B cell (primary cell): ENCODE data around the gene TAS2R14.

ENCODE experiments used
- CTCF ChIP-seq: fragments of 200-600 bp; IDR thresholded peaks from one replicate; pipeline ENCODE4 v1.8.0; 2022; ENCODE audit warnings: antibody characterized with exemption, mild to moderate bottlenecking
- EZH2 ChIP-seq: IDR thresholded peaks from 2 replicates; pipeline ENCODE4 v1.6.1; 2012; ENCODE audit warnings: borderline replicate concordance, low read depth, mild to moderate bottlenecking, moderate library complexity, low read length; ENCODE audit not compliant: insufficient read depth, poor library complexity, severe bottlenecking

GRCh38 chr12:10982244-10982643 lies 43.2 kb upstream of the TAS2R14 start:
- TF ChIP-seq CTCF, result no peak
- TF ChIP-seq EZH2, result no peak
